ENCODE results near the gene NOTCH1.

- TF ChIP-seq CTCF (IDR thresholded peaks at IDR 0.05) (no peak), POLR2A (IDR thresholded peaks at IDR 0.05) (no peak)
Observed at GRCh38 chr9:136486131-136486530, 59.7 kb downstream of the NOTCH1 start.

Measured in adrenal gland (tissue), 5 donors.